HG03095 (cell line): ENCODE data around the gene CYS1.
"Not testable (repeated sequence)": the region's sequence is repeated elsewhere in the genome, so short reads cannot be mapped to it uniquely, and the experiment has no call there.

Source experiments
- ATAC-seq: cut with Tn5 transposase; IDR thresholded peaks from one replicate; pipeline ENCODE4 v1.9.1; 2021; ENCODE audit warnings: moderate library complexity; ENCODE audit not compliant: unreplicated experiment

Gene CYS1

GRCh38 chr2:10015376-10015989 lies 64.7 kb downstream of the CYS1 start:
- ATAC-seq: not testable (repeated sequence)

- ATAC-seq: no peak
Observed at GRCh38 chr2:10014418-10015190, 65.6 kb downstream of the CYS1 start.

- ATAC-seq: not testable (repeated sequence)
Observed at GRCh38 chr2:10013651-10014417, 66.4 kb downstream of the CYS1 start.

GRCh38 chr2:10012963-10013461 lies 67.2 kb downstream of the CYS1 start:
- no peak for ATAC-seq

GRCh38 chr2:10012366-10012962 lies 67.7 kb downstream of the CYS1 start:
- ATAC-seq: not testable (repeated sequence)

GRCh38 chr2:10011606-10012325 lies 68.4 kb downstream of the CYS1 start:
- ATAC-seq: not testable (repeated sequence)

GRCh38 chr2:10010861-10011605 lies 69.2 kb downstream of the CYS1 start:
- not testable (repeated sequence) for ATAC-seq

- ATAC-seq: no peak
Observed at GRCh38 chr2:10009811-10010781, 70.1 kb downstream of the CYS1 start.

- no peak for ATAC-seq
Observed at GRCh38 chr2:10009271-10009810, 70.9 kb downstream of the CYS1 start.

- ATAC-seq: no peak
Observed at GRCh38 chr2:10008809-10009176, 71.4 kb downstream of the CYS1 start.

GRCh38 chr2:10007921-10008808 lies 72.0 kb downstream of the CYS1 start:
- no peak for ATAC-seq

- ATAC-seq: no peak
Observed at GRCh38 chr2:10007435-10007834, 72.8 kb downstream of the CYS1 start.
